ENCODE data around the gene SLITRK3. TPM values are rescaled to one million over a fixed set of nuclear protein-coding genes. Genes with fewer than 3 reads are reported as not detected.

Gene SLITRK3
- polyA plus RNA-seq, 1 donor from 2014 or later, result 1.8 TPM

GRCh38 chr3:165193366-165194254 is 2.6 kb downstream of the SLITRK3 start:
- Histone ChIP-seq H3K4me2 (ENCODE audit: low read length) (peak overlapping the region; percentile 71), H3K9me3 (ENCODE audit: low read length) (no peaks in the 10 kb centered on the region), H3K27me3 (ENCODE audit: insufficient read depth, low read depth, low read length) (peaks cover 53% of the 10 kb centered on the region), H2AFZ (ENCODE audit: low read depth, low read length) (peak overlapping the region; percentile 18), H4K20me1 (ENCODE audit: insufficient read depth) (no peaks in the 10 kb centered on the region), H3K27ac (ENCODE audit: low read length) (peak overlapping the region; percentile 8), H3F3A (ENCODE audit: insufficient read depth, low read length, poor library complexity, severe bottlenecking) (no peaks in the 10 kb centered on the region), H3K79me2 (replicated peaks; ENCODE audit: insufficient read depth, low read length) (no peaks in the 10 kb centered on the region), H3K36me3 (ENCODE audit: insufficient read depth, low read length) (no peaks in the 10 kb centered on the region), H3K9me2 (ENCODE audit: insufficient read depth, low read length) (no peaks in the 10 kb centered on the region), H3K4me3 (ENCODE audit: low read length) (peak overlapping the region; percentile 73), H3K9ac (ENCODE audit: low read length) (peak overlapping the region; percentile 62)
- TF ChIP-seq CTCF (IDR thresholded peaks at IDR 0.05; ENCODE audit: poor library complexity, severe bottlenecking), result no peak
- TF ChIP-seq MXI1 (conservative IDR thresholded peaks at IDR 0.05; ENCODE audit: poor library complexity, severe bottlenecking), result no peak
- TF ChIP-seq TAF1 (IDR thresholded peaks at IDR 0.05; ENCODE audit: low read depth), result no peak
- no peak for TF ChIP-seq EP300 (conservative IDR thresholded peaks at IDR 0.05; ENCODE audit: poor library complexity, severe bottlenecking)
- TF ChIP-seq RAD21 (conservative IDR thresholded peaks at IDR 0.05), result no peak
- TF ChIP-seq POLR2AphosphoS5 (IDR thresholded peaks at IDR 0.05), result no peak
- no peak for TF ChIP-seq SMC3 (conservative IDR thresholded peaks at IDR 0.05; ENCODE audit: poor library complexity)
- no peak for TF ChIP-seq EZH2 (IDR thresholded peaks at IDR 0.05; ENCODE audit: borderline replicate concordance, insufficient read depth, low read length, poor library complexity, severe bottlenecking)
- TF ChIP-seq REST (IDR thresholded peaks at IDR 0.05; ENCODE audit: borderline replicate concordance), result no peak

GRCh38 chr3:165192610-165193192 is 3.5 kb downstream of the SLITRK3 start:
- Histone ChIP-seq H4K20me1 (ENCODE audit: insufficient read depth) (no peaks in the 10 kb centered on the region), H3K36me3 (ENCODE audit: insufficient read depth, low read length) (no peaks in the 10 kb centered on the region), H3K4me3 (ENCODE audit: low read length) (peak overlapping the region; percentile 73), H3K27ac (ENCODE audit: low read length) (peak overlapping the region; percentile 10), H3K27me3 (ENCODE audit: insufficient read depth, low read depth, low read length) (peaks cover 44% of the 10 kb centered on the region), H3K9ac (ENCODE audit: low read length) (peak overlapping the region; percentile 62), H3F3A (ENCODE audit: insufficient read depth, low read length, poor library complexity, severe bottlenecking) (no peaks in the 10 kb centered on the region), H3K79me2 (replicated peaks; ENCODE audit: insufficient read depth, low read length) (no peaks in the 10 kb centered on the region), H3K4me2 (ENCODE audit: low read length) (no peak overlapping the region), H2AFZ (ENCODE audit: low read depth, low read length) (no peak overlapping the region), H3K9me3 (ENCODE audit: low read length) (no peaks in the 10 kb centered on the region), H3K9me2 (ENCODE audit: insufficient read depth, low read length) (no peaks in the 10 kb centered on the region)
- TF ChIP-seq TAF1 (IDR thresholded peaks at IDR 0.05; ENCODE audit: low read depth), result no peak
